22Rv1 (cell line): ENCODE data around the gene NRXN2.

Source experiments
- H3K27ac ChIP-seq: fragments of 450-650 bp; 2 replicates; pipeline ENCODE4 v1.5.1; 2017
- CTCF ChIP-seq: fragments of 450-650 bp; IDR thresholded peaks from 2 replicates; pipeline ENCODE4 v1.5.1; 2017; ENCODE audit warnings: mild to moderate bottlenecking
- ZFX ChIP-seq: fragments of 450-650 bp; IDR thresholded peaks from 2 replicates; pipeline ENCODE4 v1.6.1; 2017; ENCODE audit warnings: antibody characterized with exemption, borderline replicate concordance

The NRXN2 gene

GRCh38 chr11:64643256-64643881, 79.6 kb downstream of the NRXN2 start:
- H3K27ac ChIP-seq: no peak overlapping the region
- TF ChIP-seq ZFX (no peak), CTCF (no peak)

- no peak overlapping the region for H3K27ac ChIP-seq
- TF ChIP-seq ZFX (no peak), CTCF (no peak)
Observed at GRCh38 chr11:64642871-64643255, 80.1 kb downstream of the NRXN2 start.

- TF ChIP-seq ZFX: no peak
- no peak for TF ChIP-seq CTCF
Observed at GRCh38 chr11:64642418-64642735, 80.6 kb downstream of the NRXN2 start.

GRCh38 chr11:64641596-64642417, 81.2 kb downstream of the NRXN2 start:
- H3K27ac ChIP-seq: no peak overlapping the region
- TF ChIP-seq CTCF: no peak
- TF ChIP-seq ZFX: no peak

More at GRCh38 chr11:64642418-64642735, 80.6 kb downstream of the NRXN2 start:
- no peak overlapping the region for H3K27ac ChIP-seq

GRCh38 chr11:64639885-64640284, 83.1 kb downstream of the NRXN2 start:
- TF ChIP-seq CTCF (no peak), ZFX (no peak)

GRCh38 chr11:64638829-64639228, 84.2 kb downstream of the NRXN2 start:
- no peak overlapping the region for H3K27ac ChIP-seq
- no peak for TF ChIP-seq ZFX
- no peak for TF ChIP-seq CTCF

More at GRCh38 chr11:64639885-64640284, 83.1 kb downstream of the NRXN2 start:
- H3K27ac ChIP-seq: no peak overlapping the region

GRCh38 chr11:64638018-64638665, 84.9 kb downstream of the NRXN2 start:
- H3K27ac ChIP-seq: no peak overlapping the region
- TF ChIP-seq CTCF (no peak), ZFX (no peak)
